Panc1 (cell line): ENCODE data around the gene IL1RAP. TPM values are rescaled to one million over a fixed set of nuclear protein-coding genes. Genes with fewer than 3 reads are reported as not detected.
"Not testable (repeated sequence)": the region's sequence is repeated elsewhere in the genome, so short reads cannot be mapped to it uniquely, and the experiment has no call there.

Experiments
- ATAC-seq: fragments of 200-7000 bp; cut with Tn5 transposase; 2 replicates; pipeline ENCODE4 v1.9.1; 2020; ENCODE audit warnings: mild to moderate bottlenecking, moderate library complexity
- BruUV-seq: library from RNA; stranded (reverse); fragments of 400-500 nt; replicated peaks from 2 replicates; lab custom pipeline; 2021; lab: Mats Ljungman, UMichigan
- CTCF ChIA-PET: fragments of 300-600 bp; sonication (Branson Sonifier 250); formaldehyde crosslinking; loops from one replicate; lab custom pipeline; 2022; ENCODE audit warnings: antibody characterized with exemption; lab: Charles Lee
- POLR2A ChIA-PET: fragments of 300-600 bp; sonication (Branson Sonifier 250); formaldehyde crosslinking; loops from one replicate; lab custom pipeline; 2022; ENCODE audit warnings: antibody characterized with exemption; lab: Charles Lee
- DNase-seq: peaks from one replicate; pipeline ENCODE4 v3.0.0-alpha.2; 2010; ENCODE audit warnings: low read depth, low spot score
- H3K27ac ChIP-seq: 2 replicates; pipeline ENCODE4 v1.5.1; 2011; ENCODE audit warnings: mild to moderate bottlenecking, low read length, inconsistent platforms
- H3K27me3 ChIP-seq: fragments of 200-500 bp; sonication (Bioruptor generic); 2 replicates; pipeline ENCODE4 v1.6.0; 2014; ENCODE audit warnings: low read length, inconsistent platforms; ENCODE audit not compliant: control insufficient read depth, insufficient read depth
- H3K36me3 ChIP-seq: fragments of 200-500 bp; sonication (Bioruptor generic); 2 replicates; pipeline ENCODE4 v1.5.1; 2014; ENCODE audit warnings: inconsistent platforms, mild to moderate bottlenecking, low read length, moderate library complexity; ENCODE audit not compliant: control insufficient read depth, insufficient read depth
- H3K4me1 ChIP-seq: 2 replicates; pipeline ENCODE4 v1.5.1; 2011; ENCODE audit warnings: inconsistent platforms, mild to moderate bottlenecking, low read length, moderate library complexity; ENCODE audit not compliant: control insufficient read depth, insufficient read depth
- H3K4me3 ChIP-seq, 2 experiments: 2 replicates each; pipeline ENCODE4 v1.5.1; 2011 to 2012; ENCODE audit warnings: low read depth in 2 of 2, low read length in 2 of 2, mild to moderate bottlenecking in 2 of 2, inconsistent platforms in 1 of 2, moderate library complexity in 1 of 2
- H3K9me3 ChIP-seq: fragments of 200-500 bp; sonication (Bioruptor generic); 2 replicates; pipeline ENCODE4 v1.5.1; 2014; ENCODE audit warnings: low read depth, mild to moderate bottlenecking, inconsistent platforms, low read length, moderate library complexity; ENCODE audit not compliant: control insufficient read depth, insufficient read depth
- POLR2AphosphoS5 ChIP-seq: IDR thresholded peaks from 2 replicates; pipeline ENCODE4 v1.6.1; 2012; ENCODE audit warnings: mild to moderate bottlenecking, low read depth, low read length, moderate library complexity
- SIN3A ChIP-seq: IDR thresholded peaks from 2 replicates; pipeline ENCODE4 v1.6.1; 2012; ENCODE audit warnings: low read depth, mild to moderate bottlenecking, low read length, moderate library complexity, borderline replicate concordance; ENCODE audit not compliant: insufficient read depth
- TCF7L2 ChIP-seq: IDR thresholded peaks from 2 replicates; pipeline ENCODE4 v1.6.1; 2011; ENCODE audit warnings: mild to moderate bottlenecking, low read depth, low read length, inconsistent platforms
- in situ Hi-C: cut with HindIII; loops from 2 replicates; pipeline ENCODE4 v1.10.0; 2016; ENCODE audit warnings: low sequenced_read_pairs, low pct_unique_long_range_greater_than_20kb
- intact Hi-C: fragments of 100-400 bp; cut with micrococcal nuclease; formaldehyde crosslinking; loops from one replicate; pipeline ENCODE4 v1.10.0; 2022; ENCODE audit not compliant: unreplicated experiment
- total RNA-seq: library from RNA; stranded (reverse); gene quantifications from one replicate; pipeline ENCODE4 v1.2.1, GENCODE V29; 2021; ENCODE audit not compliant: unreplicated experiment
- TF ChIP-seq, protein P1 (sequence below): fragments of 450-650 bp; IDR thresholded peaks from 2 replicates; pipeline ENCODE4 v1.5.1; 2017; ENCODE audit warnings: mild to moderate bottlenecking
- TF ChIP-seq, protein P2 (sequence below), 2 experiments: IDR thresholded peaks; 2 replicates each; pipeline ENCODE4 v1.6.1; 2011 to 2012; ENCODE audit warnings: low read depth in 2 of 2, control low read depth in 1 of 2, low read length in 1 of 2, mild to moderate bottlenecking in 1 of 2, moderate library complexity in 1 of 2; ENCODE audit not compliant: insufficient read depth in 1 of 2

IL1RAP gene
- total RNA-seq, 1 experiment from 2014 or later, result 5.2 TPM

DNA sequence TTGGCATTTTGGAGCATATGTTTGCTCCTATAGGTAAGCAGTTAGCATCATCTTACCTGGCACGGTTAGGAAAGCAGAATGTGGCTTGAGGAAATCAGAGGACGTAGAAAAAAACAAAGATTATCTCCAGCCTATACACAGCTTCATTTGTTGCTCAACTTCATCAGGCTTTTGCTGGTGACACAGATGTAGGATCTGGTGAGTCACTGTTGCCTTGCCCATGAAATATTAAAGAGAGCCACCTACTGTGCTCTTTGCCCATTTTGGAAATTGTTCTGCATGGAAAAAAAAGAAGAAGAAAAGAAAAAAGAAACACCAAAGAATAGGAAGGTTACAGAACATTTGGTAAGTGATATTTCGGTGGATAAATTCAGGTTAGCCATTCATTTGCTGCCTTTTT lies 3.8 kb downstream of the IL1RAP start:
- no peak for ATAC-seq
- peaks cover 4% of the 10 kb centered on the region; the same call in 1 of the 2 replicates for H3K4me1 ChIP-seq
- ChIA-PET POLR2A (no interaction called here), CTCF (no interaction called here)
- H3K4me3 ChIP-seq, result no peak overlapping the region
- in situ Hi-C loops (no loop called here), intact Hi-C loops (loop anchor here (10.0 kb wide), 1 partner anchor 177 kb away; no protein-coding TSS in a partner anchor)
- TF ChIP-seq SIN3A, result no peak
- no peak for TF ChIP-seq POLR2AphosphoS5
- TF ChIP-seq, protein P1, sequence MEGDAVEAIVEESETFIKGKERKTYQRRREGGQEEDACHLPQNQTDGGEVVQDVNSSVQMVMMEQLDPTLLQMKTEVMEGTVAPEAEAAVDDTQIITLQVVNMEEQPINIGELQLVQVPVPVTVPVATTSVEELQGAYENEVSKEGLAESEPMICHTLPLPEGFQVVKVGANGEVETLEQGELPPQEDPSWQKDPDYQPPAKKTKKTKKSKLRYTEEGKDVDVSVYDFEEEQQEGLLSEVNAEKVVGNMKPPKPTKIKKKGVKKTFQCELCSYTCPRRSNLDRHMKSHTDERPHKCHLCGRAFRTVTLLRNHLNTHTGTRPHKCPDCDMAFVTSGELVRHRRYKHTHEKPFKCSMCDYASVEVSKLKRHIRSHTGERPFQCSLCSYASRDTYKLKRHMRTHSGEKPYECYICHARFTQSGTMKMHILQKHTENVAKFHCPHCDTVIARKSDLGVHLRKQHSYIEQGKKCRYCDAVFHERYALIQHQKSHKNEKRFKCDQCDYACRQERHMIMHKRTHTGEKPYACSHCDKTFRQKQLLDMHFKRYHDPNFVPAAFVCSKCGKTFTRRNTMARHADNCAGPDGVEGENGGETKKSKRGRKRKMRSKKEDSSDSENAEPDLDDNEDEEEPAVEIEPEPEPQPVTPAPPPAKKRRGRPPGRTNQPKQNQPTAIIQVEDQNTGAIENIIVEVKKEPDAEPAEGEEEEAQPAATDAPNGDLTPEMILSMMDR, result no peak
- TF ChIP-seq, protein P2, sequence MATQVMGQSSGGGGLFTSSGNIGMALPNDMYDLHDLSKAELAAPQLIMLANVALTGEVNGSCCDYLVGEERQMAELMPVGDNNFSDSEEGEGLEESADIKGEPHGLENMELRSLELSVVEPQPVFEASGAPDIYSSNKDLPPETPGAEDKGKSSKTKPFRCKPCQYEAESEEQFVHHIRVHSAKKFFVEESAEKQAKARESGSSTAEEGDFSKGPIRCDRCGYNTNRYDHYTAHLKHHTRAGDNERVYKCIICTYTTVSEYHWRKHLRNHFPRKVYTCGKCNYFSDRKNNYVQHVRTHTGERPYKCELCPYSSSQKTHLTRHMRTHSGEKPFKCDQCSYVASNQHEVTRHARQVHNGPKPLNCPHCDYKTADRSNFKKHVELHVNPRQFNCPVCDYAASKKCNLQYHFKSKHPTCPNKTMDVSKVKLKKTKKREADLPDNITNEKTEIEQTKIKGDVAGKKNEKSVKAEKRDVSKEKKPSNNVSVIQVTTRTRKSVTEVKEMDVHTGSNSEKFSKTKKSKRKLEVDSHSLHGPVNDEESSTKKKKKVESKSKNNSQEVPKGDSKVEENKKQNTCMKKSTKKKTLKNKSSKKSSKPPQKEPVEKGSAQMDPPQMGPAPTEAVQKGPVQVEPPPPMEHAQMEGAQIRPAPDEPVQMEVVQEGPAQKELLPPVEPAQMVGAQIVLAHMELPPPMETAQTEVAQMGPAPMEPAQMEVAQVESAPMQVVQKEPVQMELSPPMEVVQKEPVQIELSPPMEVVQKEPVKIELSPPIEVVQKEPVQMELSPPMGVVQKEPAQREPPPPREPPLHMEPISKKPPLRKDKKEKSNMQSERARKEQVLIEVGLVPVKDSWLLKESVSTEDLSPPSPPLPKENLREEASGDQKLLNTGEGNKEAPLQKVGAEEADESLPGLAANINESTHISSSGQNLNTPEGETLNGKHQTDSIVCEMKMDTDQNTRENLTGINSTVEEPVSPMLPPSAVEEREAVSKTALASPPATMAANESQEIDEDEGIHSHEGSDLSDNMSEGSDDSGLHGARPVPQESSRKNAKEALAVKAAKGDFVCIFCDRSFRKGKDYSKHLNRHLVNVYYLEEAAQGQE (IDR thresholded peaks at IDR 0.05; ENCODE audit: insufficient read depth in 1 of 2, low read depth in 2 of 2, low read length in 1 of 2), result no peak
- no peak for TF ChIP-seq TCF7L2
- H3K27ac ChIP-seq, result no peak overlapping the region
- H3K27me3 ChIP-seq, result no peaks in the 10 kb centered on the region
- H3K9me3 ChIP-seq, result no peaks in the 10 kb centered on the region
- DNase-seq, result no peak
- no TSS peak for BruUV-seq
- H3K36me3 ChIP-seq, result no peaks in the 10 kb centered on the region

GRCh38 chr3:190518531-190518930 lies 4.6 kb downstream of the IL1RAP start:
- H3K4me1 ChIP-seq, H3K9me3 ChIP-seq, H3K4me3 ChIP-seq, H3K27ac ChIP-seq, CTCF ChIA-PET, POLR2A ChIA-PET, ATAC-seq, BruUV-seq, DNase-seq, H3K36me3 ChIP-seq, in situ Hi-C loops, H3K27me3 ChIP-seq: not testable (repeated sequence)
- intact Hi-C loops, result loop anchor here (10.0 kb wide), 1 partner anchor 176 kb away; no protein-coding TSS in a partner anchor

- Histone ChIP-seq H3K4me1 (peaks cover 3% of the 10 kb centered on the region; the same call in 1 of the 2 replicates), H3K27me3 (no peaks in the 10 kb centered on the region), H3K27ac (no peak overlapping the region), H3K4me3 (no peak overlapping the region), H3K36me3 (no peaks in the 10 kb centered on the region), H3K9me3 (no peaks in the 10 kb centered on the region)
- no peak for ATAC-seq
- TF ChIP-seq POLR2AphosphoS5, result no peak
- TF ChIP-seq, protein P1, result no peak
- TF ChIP-seq, protein P2 (IDR thresholded peaks at IDR 0.05; ENCODE audit: insufficient read depth in 1 of 2, low read depth in 2 of 2, low read length in 1 of 2), result no peak
- TF ChIP-seq SIN3A, result no peak
- no peak for TF ChIP-seq TCF7L2
- POLR2A ChIA-PET, result interaction anchor here (0.7 kb wide), 1 partner anchor 23 kb away, joined by 8 read pairs; no protein-coding TSS in a partner anchor
- no TSS peak for BruUV-seq
- intact Hi-C loops, result loop anchor here (10.0 kb wide), 1 partner anchor 175 kb away; no protein-coding TSS in a partner anchor
- CTCF ChIA-PET, result no interaction called here
- DNase-seq, result no peak
- in situ Hi-C loops, result no loop called here
These were observed 6.0 kb downstream of the IL1RAP start for GRCh38 chr3:190519886-190520285.
